ENCODE results near the gene ZNF318. TPM values are rescaled to one million over a fixed set of nuclear protein-coding genes. Genes with fewer than 3 reads are reported as not detected.
"Not testable (repeated sequence)": the region's sequence is repeated elsewhere in the genome, so short reads cannot be mapped to it uniquely, and the experiment has no call there.

The ZNF318 gene
- polyA plus RNA-seq, 1 donor (not counting 4 experiments of a cell fraction or from before 2014, with no cell fraction given): 14.6 TPM

GRCh38 chr6:43347444-43347843 lies 22.0 kb downstream of the ZNF318 start:
- DNase-seq (ENCODE audit: low read depth, low spot score): no peak
- H4K20me1 ChIP-seq (ENCODE audit: control insufficient read depth, extremely low read depth, insufficient read depth, low read length): no peaks in the 10 kb centered on the region
- H2AFZ ChIP-seq (ENCODE audit: control insufficient read depth, low read length): no peak overlapping the region
- no peak for FAIRE-seq
- no peaks in the 10 kb centered on the region for H3K79me2 ChIP-seq (ENCODE audit: control insufficient read depth, insufficient read depth, low read length)
- no peaks in the 10 kb centered on the region for H3K9me1 ChIP-seq (ENCODE audit: control insufficient read depth, extremely low read depth, insufficient read depth, low read length)
- no peak overlapping the region for H3K4me2 ChIP-seq (ENCODE audit: control insufficient read depth, extremely low read depth, insufficient read depth, low read depth, low read length)
- H3K27me3 ChIP-seq (ENCODE audit: control insufficient read depth, extremely low read depth, insufficient read depth, low read length): no peaks in the 10 kb centered on the region
- H3K4me1 ChIP-seq (ENCODE audit: control insufficient read depth, extremely low read depth, insufficient read depth, low read length): no peaks in the 10 kb centered on the region
- no peak for TF ChIP-seq EZH2 (IDR thresholded peaks at IDR 0.05; ENCODE audit: low read length)
- H3K27ac ChIP-seq (ENCODE audit: control insufficient read depth, insufficient read depth, low read length): no peak overlapping the region
- H3K36me3 ChIP-seq (ENCODE audit: control insufficient read depth in 2 of 2, extremely low read depth in 1 of 2, insufficient read depth in 2 of 2, low read length in 2 of 2): peaks cover 6 to 14% of the 10 kb centered on the region in 2 experiments
- no peaks in the 10 kb centered on the region for H3K9me3 ChIP-seq (ENCODE audit: control insufficient read depth, low read depth, low read length)
- H3K9ac ChIP-seq (ENCODE audit: control insufficient read depth, extremely low read depth, insufficient read depth, low read length): no peak overlapping the region
- H3K4me3 ChIP-seq (ENCODE audit: control insufficient read depth in 2 of 3, extremely low read depth in 1 of 3, insufficient read depth in 2 of 3, low read depth in 1 of 3, low read length in 3 of 3): no peak overlapping the region
- dilution Hi-C loops (cut with MboI; ENCODE audit: extremely low pct_ligation_motif_present, low sequenced_read_pairs): no loop called here

- no peak overlapping the region for H3K4me2 ChIP-seq (ENCODE audit: control insufficient read depth, extremely low read depth, insufficient read depth, low read depth, low read length)
- no peaks in the 10 kb centered on the region for H3K4me1 ChIP-seq (ENCODE audit: control insufficient read depth, extremely low read depth, insufficient read depth, low read length)
- H3K27me3 ChIP-seq (ENCODE audit: control insufficient read depth, extremely low read depth, insufficient read depth, low read length): no peaks in the 10 kb centered on the region
- no peaks in the 10 kb centered on the region for H3K9me3 ChIP-seq (ENCODE audit: control insufficient read depth, low read depth, low read length)
- DNase-seq (ENCODE audit: low read depth, low spot score): no peak
- H3K4me3 ChIP-seq (ENCODE audit: control insufficient read depth in 2 of 3, extremely low read depth in 1 of 3, insufficient read depth in 2 of 3, low read depth in 1 of 3, low read length in 3 of 3): no peak overlapping the region
- dilution Hi-C loops (cut with MboI; ENCODE audit: extremely low pct_ligation_motif_present, low sequenced_read_pairs): no loop called here
- TF ChIP-seq EZH2 (IDR thresholded peaks at IDR 0.05; ENCODE audit: low read length) (no peak), CTCF (optimal IDR thresholded peaks at IDR 0.05 in 1 of 3, IDR thresholded peaks at IDR 0.05 in 1 of 3, conservative IDR thresholded peaks at IDR 0.05 in 1 of 3; ENCODE audit: extremely low read depth in 1 of 3, insufficient read depth in 2 of 3, low read length in 3 of 3) (no peak)
- no peak overlapping the region for H2AFZ ChIP-seq (ENCODE audit: control insufficient read depth, low read length)
- no peaks in the 10 kb centered on the region for H3K9me1 ChIP-seq (ENCODE audit: control insufficient read depth, extremely low read depth, insufficient read depth, low read length)
- H3K79me2 ChIP-seq (ENCODE audit: control insufficient read depth, insufficient read depth, low read length): no peaks in the 10 kb centered on the region
- H4K20me1 ChIP-seq (ENCODE audit: control insufficient read depth, extremely low read depth, insufficient read depth, low read length): no peaks in the 10 kb centered on the region
- no peak overlapping the region for H3K27ac ChIP-seq (ENCODE audit: control insufficient read depth, insufficient read depth, low read length)
- peaks cover 9 to 16% of the 10 kb centered on the region in 2 experiments for H3K36me3 ChIP-seq (ENCODE audit: control insufficient read depth in 2 of 2, extremely low read depth in 1 of 2, insufficient read depth in 2 of 2, low read length in 2 of 2)
- H3K9ac ChIP-seq (ENCODE audit: control insufficient read depth, extremely low read depth, insufficient read depth, low read length): no peak overlapping the region
- no peak for FAIRE-seq
These were observed 22.4 kb downstream of the ZNF318 start for GRCh38 chr6:43347021-43347420.

- H3K9me1 ChIP-seq (ENCODE audit: control insufficient read depth, extremely low read depth, insufficient read depth, low read length); H3K4me1 ChIP-seq (ENCODE audit: control insufficient read depth, extremely low read depth, insufficient read depth, low read length); H3K79me2 ChIP-seq (ENCODE audit: control insufficient read depth, insufficient read depth, low read length); dilution Hi-C loops (cut with MboI; ENCODE audit: extremely low pct_ligation_motif_present, low sequenced_read_pairs); H4K20me1 ChIP-seq (ENCODE audit: control insufficient read depth, extremely low read depth, insufficient read depth, low read length); H3K4me2 ChIP-seq (ENCODE audit: control insufficient read depth, extremely low read depth, insufficient read depth, low read depth, low read length); H3K4me3 ChIP-seq (ENCODE audit: control insufficient read depth in 2 of 3, extremely low read depth in 1 of 3, insufficient read depth in 2 of 3, low read depth in 1 of 3, low read length in 3 of 3); H3K9ac ChIP-seq (ENCODE audit: control insufficient read depth, extremely low read depth, insufficient read depth, low read length); H3K27me3 ChIP-seq (ENCODE audit: control insufficient read depth, extremely low read depth, insufficient read depth, low read length); DNase-seq (ENCODE audit: low read depth, low spot score); H2AFZ ChIP-seq (ENCODE audit: control insufficient read depth, low read length); FAIRE-seq; H3K9me3 ChIP-seq (ENCODE audit: control insufficient read depth, low read depth, low read length); H3K27ac ChIP-seq (ENCODE audit: control insufficient read depth, insufficient read depth, low read length): not testable (repeated sequence)
- H3K36me3 ChIP-seq (ENCODE audit: control insufficient read depth in 2 of 2, extremely low read depth in 1 of 2, insufficient read depth in 2 of 2, low read length in 2 of 2): peaks cover 8 to 20% of the 10 kb centered on the region in 2 experiments
These were observed 23.2 kb downstream of the ZNF318 start for GRCh38 chr6:43346243-43346642.

Data from keratinocyte (primary cell).